IPS-15b (cell line): ENCODE data around the gene CADM2.

Experiments
- H3K27me3 ChIP-seq: one replicate; pipeline ENCODE4 v1.6.1; 2013; ENCODE audit warnings: low read length; ENCODE audit not compliant: control insufficient read depth, insufficient read depth
- H3K36me3 ChIP-seq: one replicate; pipeline ENCODE4 v1.6.1; 2013; ENCODE audit warnings: low read length; ENCODE audit not compliant: control insufficient read depth, insufficient read depth
- H3K4me1 ChIP-seq: one replicate; pipeline ENCODE4 v1.6.1; 2013; ENCODE audit warnings: mild to moderate bottlenecking, low read length; ENCODE audit not compliant: control insufficient read depth, insufficient read depth
- H3K4me3 ChIP-seq: one replicate; pipeline ENCODE4 v1.5.1; 2013; ENCODE audit warnings: low read depth, low read length
- H3K9ac ChIP-seq: one replicate; pipeline ENCODE4 v1.6.1; 2013; ENCODE audit warnings: low read depth, mild to moderate bottlenecking, low read length
- H3K9me3 ChIP-seq: one replicate; pipeline ENCODE4 v1.6.1; 2013; ENCODE audit warnings: mild to moderate bottlenecking, low read length; ENCODE audit not compliant: control insufficient read depth, insufficient read depth

The CADM2 gene

GRCh38 chr3:85790445-85791030 lies 831.7 kb downstream of the CADM2 start:
- Histone ChIP-seq H3K9ac (no peak overlapping the region), H3K4me3 (no peak overlapping the region), H3K4me1 (no peaks in the 10 kb centered on the region), H3K9me3 (no peaks in the 10 kb centered on the region), H3K36me3 (no peaks in the 10 kb centered on the region), H3K27me3 (no peaks in the 10 kb centered on the region)

- no peak overlapping the region for H3K4me3 ChIP-seq
- no peaks in the 10 kb centered on the region for H3K36me3 ChIP-seq
- H3K4me1 ChIP-seq = no peaks in the 10 kb centered on the region
- no peaks in the 10 kb centered on the region for H3K9me3 ChIP-seq
- no peak overlapping the region for H3K9ac ChIP-seq
- H3K27me3 ChIP-seq = no peaks in the 10 kb centered on the region
Measured at GRCh38 chr3:85796140-85796539, 837.4 kb downstream of the CADM2 start.

- Histone ChIP-seq H3K4me3 (no peak overlapping the region), H3K4me1 (no peaks in the 10 kb centered on the region), H3K36me3 (no peaks in the 10 kb centered on the region), H3K9ac (no peak overlapping the region), H3K9me3 (no peaks in the 10 kb centered on the region), H3K27me3 (no peaks in the 10 kb centered on the region)
Measured at GRCh38 chr3:85800676-85801075, 841.9 kb downstream of the CADM2 start.

GRCh38 chr3:85801955-85802354 lies 843.2 kb downstream of the CADM2 start:
- no peaks in the 10 kb centered on the region for H3K4me1 ChIP-seq
- no peak overlapping the region for H3K9ac ChIP-seq
- H3K27me3 ChIP-seq = no peaks in the 10 kb centered on the region
- no peaks in the 10 kb centered on the region for H3K9me3 ChIP-seq
- H3K36me3 ChIP-seq = no peaks in the 10 kb centered on the region
- no peak overlapping the region for H3K4me3 ChIP-seq

GRCh38 chr3:85808755-85809154 lies 850.0 kb downstream of the CADM2 start:
- H3K36me3 ChIP-seq = no peaks in the 10 kb centered on the region

GRCh38 chr3:85821130-85821756 lies 862.5 kb downstream of the CADM2 start:
- Histone ChIP-seq H3K4me1 (no peaks in the 10 kb centered on the region), H3K36me3 (no peaks in the 10 kb centered on the region), H3K9ac (no peak overlapping the region), H3K27me3 (no peaks in the 10 kb centered on the region), H3K4me3 (no peak overlapping the region), H3K9me3 (no peaks in the 10 kb centered on the region)

More at GRCh38 chr3:85808755-85809154, 850.0 kb downstream of the CADM2 start:
- Histone ChIP-seq H3K4me1 (no peaks in the 10 kb centered on the region), H3K4me3 (no peak overlapping the region), H3K9ac (no peak overlapping the region), H3K27me3 (no peaks in the 10 kb centered on the region), H3K9me3 (no peaks in the 10 kb centered on the region)

GRCh38 chr3:85835857-85836440 lies 877.2 kb downstream of the CADM2 start:
- no peaks in the 10 kb centered on the region for H3K27me3 ChIP-seq
- no peaks in the 10 kb centered on the region for H3K9me3 ChIP-seq
- no peaks in the 10 kb centered on the region for H3K4me1 ChIP-seq
- no peaks in the 10 kb centered on the region for H3K36me3 ChIP-seq
- no peak overlapping the region for H3K4me3 ChIP-seq
- no peak overlapping the region for H3K9ac ChIP-seq

GRCh38 chr3:85837402-85837801 lies 878.6 kb downstream of the CADM2 start:
- no peaks in the 10 kb centered on the region for H3K27me3 ChIP-seq
- no peak overlapping the region for H3K4me3 ChIP-seq
- no peaks in the 10 kb centered on the region for H3K9me3 ChIP-seq
- H3K4me1 ChIP-seq = no peaks in the 10 kb centered on the region
- no peaks in the 10 kb centered on the region for H3K36me3 ChIP-seq
- H3K9ac ChIP-seq = no peak overlapping the region

GRCh38 chr3:85838921-85839320 lies 880.1 kb downstream of the CADM2 start:
- H3K9me3 ChIP-seq = no peaks in the 10 kb centered on the region
- no peaks in the 10 kb centered on the region for H3K27me3 ChIP-seq
- H3K4me1 ChIP-seq = no peaks in the 10 kb centered on the region
- no peaks in the 10 kb centered on the region for H3K36me3 ChIP-seq
- no peak overlapping the region for H3K4me3 ChIP-seq
- no peak overlapping the region for H3K9ac ChIP-seq

GRCh38 chr3:85842081-85842480 lies 883.3 kb downstream of the CADM2 start:
- Histone ChIP-seq H3K9me3 (no peaks in the 10 kb centered on the region), H3K9ac (no peak overlapping the region), H3K4me3 (no peak overlapping the region), H3K4me1 (no peaks in the 10 kb centered on the region), H3K36me3 (no peaks in the 10 kb centered on the region), H3K27me3 (no peaks in the 10 kb centered on the region)

GRCh38 chr3:85846940-85847339 lies 888.2 kb downstream of the CADM2 start:
- Histone ChIP-seq H3K9me3 (no peaks in the 10 kb centered on the region), H3K4me3 (no peak overlapping the region), H3K36me3 (no peaks in the 10 kb centered on the region), H3K4me1 (no peaks in the 10 kb centered on the region), H3K9ac (no peak overlapping the region), H3K27me3 (no peaks in the 10 kb centered on the region)

- Histone ChIP-seq H3K9me3 (no peaks in the 10 kb centered on the region), H3K36me3 (no peaks in the 10 kb centered on the region), H3K4me1 (no peaks in the 10 kb centered on the region), H3K9ac (no peak overlapping the region), H3K27me3 (no peaks in the 10 kb centered on the region), H3K4me3 (no peak overlapping the region)
Measured at GRCh38 chr3:85851071-85851470, 892.3 kb downstream of the CADM2 start.
